HG02610 (cell line): Measurements from ENCODE around the gene SLC46A2.

Source experiments
- ATAC-seq: cut with Tn5 transposase; IDR thresholded peaks from one replicate; pipeline ENCODE4 v1.9.1; 2021; ENCODE audit warnings: mild to moderate bottlenecking, moderate library complexity; ENCODE audit not compliant: unreplicated experiment

Gene SLC46A2

DNA sequence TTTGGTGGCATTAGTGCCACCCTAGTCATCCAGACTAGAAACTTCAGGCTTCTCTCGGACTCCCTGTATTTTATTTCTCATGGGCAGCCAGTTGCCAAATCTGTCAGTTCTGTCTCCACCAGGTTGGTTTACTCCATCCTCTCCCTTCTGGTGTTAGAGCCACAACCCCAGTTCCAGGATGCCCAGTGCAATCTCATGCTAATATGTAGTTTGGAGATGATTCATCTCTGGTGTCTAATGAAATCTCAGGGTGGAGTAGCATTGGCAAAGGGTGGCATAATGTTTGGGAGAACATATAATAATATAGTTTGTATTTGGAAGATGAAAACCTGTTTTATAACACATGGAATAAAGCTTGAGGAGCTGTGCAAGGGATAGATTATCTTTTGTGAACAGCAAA lies 30.2 kb downstream of the SLC46A2 start:
- ATAC-seq, result no peak

DNA sequence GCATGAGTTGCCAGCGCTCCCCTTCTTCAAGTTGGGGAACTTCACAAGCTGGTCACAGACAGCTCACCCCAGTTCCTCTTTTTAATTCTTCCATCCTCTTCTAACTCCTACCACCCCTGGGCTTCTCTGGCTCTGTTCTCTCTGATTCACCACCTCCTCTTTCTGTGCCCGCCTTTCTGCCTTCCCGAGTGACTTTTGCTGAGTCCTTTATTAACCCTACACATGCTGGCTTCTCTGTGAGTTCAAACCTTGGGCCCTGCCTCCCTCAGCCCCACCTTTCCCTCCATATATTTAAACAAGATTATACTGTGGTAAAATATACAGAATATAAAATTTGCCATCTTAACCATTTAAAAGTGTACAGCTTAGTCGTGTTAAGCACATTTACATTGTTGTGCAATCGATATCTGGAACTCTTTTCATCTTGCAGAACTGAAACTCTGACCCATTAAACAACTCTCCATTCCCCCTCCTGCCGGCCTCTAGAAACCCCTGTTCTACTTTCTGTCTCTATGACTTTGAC lies 32.0 kb downstream of the SLC46A2 start:
- peak; percentile 76 for ATAC-seq

DNA sequence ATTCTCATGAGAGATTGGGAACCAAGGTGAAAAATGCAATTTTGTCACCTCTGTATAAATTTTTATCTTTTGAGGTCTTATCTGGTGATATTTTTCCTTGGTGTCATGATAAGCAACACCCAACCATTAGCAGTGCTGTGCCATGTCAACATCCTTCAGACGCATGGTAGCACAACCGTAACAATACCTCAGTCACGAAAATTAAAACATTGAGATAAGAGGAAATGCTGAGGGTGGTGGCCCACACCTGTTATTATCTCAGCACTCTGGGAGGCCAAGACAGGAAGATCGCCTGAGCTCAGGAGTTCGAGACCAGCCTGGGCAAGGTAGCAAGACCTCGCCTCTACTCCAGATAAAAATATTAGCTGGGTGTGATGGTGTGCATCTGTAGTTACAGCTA lies 32.7 kb downstream of the SLC46A2 start:
- no peak for ATAC-seq

DNA sequence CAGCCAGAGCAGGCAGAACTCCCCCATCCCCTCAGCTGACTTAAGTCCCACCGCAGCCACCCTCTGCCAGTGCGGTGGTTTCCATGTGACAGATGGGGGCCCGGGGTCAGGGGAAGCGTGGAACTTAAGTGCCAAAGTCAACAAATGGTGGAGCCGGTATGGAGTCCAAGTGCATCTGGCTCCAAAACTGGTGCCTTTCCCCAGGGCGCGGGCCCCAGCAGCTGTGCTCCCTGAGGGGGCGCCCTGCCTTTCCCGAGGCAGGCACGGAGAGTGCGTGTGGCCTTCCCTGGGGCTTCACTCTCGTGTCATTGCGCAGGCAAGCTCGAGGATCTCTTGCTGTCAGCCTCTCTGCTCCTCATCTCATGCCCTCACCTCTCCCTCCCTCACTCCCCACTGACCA lies 33.8 kb downstream of the SLC46A2 start:
- ATAC-seq, result no peak

DNA sequence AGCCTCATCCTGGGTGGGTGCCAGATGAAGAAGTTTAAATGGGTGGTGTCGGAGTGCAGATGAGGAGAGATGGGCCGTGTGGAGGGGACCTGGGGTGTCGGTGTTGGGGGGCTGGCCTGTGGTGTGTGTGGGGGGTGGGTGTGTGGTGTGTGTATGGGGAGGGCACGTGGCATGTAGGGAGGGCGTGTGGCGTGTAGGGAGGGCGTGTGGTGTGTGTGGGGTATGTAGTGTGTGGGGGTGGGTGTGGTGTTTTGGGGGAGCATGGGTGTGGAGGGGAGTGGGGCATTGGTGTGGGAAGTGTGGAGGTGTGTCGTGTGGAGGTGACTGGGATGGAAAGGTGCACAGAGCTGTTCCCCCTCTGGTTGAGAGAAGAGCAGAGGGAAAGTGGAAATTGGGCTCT lies 34.5 kb downstream of the SLC46A2 start:
- ATAC-seq, result no peak

DNA sequence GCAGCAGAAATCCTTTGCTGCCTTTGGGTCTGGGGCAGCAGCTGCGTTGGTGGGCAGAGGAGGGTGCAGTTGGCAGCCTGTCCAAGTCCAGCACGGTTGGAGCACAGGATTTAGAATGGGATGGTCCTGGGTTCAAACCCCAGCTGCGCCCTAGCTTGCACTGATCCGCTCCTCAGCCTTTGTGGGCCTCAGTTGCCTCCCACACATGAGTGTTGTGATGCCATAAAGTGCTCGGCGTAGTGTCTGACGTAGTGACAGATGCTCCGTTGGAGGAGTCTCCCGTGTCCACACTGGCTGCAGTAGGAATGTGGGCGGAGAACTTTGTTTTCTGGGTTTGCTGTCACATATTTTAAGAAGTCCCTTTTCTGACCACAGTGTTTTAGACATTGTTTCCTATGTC lies 36.0 kb downstream of the SLC46A2 start:
- no peak for ATAC-seq

DNA sequence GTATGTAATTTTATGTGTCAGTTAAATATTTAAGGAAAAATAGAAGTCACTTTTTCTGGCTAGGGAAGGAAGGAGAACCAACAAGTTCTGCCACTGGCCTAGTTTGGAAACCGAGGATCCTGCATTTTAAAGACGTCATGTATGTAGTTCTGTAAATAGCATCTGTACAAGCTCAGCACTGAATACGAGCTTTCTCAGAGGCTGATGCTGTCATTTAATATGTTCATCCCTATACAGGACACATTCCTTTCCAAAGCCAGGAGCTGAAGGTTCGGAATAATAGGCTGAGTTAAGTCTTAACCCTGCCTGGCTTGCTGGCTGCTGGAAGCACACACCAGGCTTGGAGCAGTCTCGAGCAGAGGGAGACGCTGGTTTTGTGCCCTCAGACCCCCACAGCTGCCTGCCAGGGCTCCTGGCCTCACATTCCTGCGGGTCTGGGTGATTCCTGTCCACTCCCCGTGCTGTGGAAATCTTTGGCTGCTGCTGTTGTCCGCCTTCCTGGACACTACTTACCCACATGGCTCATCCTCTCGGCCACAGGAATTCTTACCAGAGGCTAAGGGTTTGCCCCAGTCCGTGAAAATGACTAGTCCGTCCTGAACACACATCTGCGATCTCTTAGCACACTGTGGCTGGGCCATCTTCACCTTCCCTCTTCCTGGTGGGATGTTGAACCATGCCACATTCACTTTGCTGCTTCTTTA lies 36.6 kb downstream of the SLC46A2 start:
- ATAC-seq, result no peak

DNA sequence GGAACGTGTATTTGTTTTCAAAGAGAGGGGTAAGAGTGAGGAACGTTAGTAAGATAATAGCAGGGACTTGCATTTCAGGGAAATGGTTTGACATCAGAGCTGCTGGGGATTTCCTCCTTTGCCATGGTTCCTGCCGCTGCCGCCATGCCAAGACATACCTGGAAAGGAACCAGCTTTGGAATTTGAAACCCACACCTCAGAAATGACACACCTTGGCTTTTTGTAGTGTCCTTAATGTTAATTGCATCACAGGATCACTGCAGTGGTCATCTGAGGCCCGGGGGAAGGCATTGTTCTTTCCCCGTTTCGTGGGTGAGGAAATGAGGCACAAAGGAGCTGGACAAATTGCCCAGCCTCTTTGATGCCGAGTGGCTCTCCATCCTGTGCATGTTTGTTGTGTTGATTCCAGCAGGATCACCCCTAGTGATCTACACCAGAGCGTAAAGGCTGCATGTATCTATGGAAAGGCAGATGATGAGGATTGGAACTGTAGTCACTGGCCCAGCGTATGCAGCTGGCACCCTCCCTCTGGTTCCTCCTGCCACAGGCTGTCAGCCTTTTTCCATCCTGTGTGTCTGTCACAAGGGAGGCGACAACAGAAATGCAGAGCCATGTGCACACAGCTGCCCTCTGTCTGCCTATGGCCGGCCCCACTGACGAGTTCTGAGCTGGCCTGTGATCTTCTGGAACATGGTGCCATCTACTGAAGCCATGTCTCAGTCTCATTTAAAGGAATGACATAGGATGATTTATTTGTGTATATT lies 37.8 kb downstream of the SLC46A2 start:
- no peak for ATAC-seq

DNA sequence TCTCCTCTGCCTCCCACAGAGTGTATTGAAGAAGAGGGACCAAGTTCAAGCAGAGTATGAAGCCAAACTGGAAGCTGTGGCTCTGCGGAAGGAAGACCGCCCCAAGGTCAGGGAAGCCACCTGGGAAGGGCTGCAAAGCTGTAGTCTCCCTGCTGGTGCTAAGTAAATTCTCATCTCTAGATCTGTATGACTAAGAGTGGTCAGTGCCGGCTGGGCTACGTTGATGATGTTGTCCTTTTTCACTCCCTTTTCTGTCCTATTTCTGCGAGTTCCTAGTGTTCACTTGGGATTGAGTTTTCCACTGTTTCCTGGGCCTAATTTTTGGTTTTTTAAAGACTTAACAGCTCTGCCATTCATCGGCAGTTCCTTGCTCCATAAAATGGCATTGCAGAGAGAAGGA lies 39.8 kb downstream of the SLC46A2 start:
- ATAC-seq, result no peak

DNA sequence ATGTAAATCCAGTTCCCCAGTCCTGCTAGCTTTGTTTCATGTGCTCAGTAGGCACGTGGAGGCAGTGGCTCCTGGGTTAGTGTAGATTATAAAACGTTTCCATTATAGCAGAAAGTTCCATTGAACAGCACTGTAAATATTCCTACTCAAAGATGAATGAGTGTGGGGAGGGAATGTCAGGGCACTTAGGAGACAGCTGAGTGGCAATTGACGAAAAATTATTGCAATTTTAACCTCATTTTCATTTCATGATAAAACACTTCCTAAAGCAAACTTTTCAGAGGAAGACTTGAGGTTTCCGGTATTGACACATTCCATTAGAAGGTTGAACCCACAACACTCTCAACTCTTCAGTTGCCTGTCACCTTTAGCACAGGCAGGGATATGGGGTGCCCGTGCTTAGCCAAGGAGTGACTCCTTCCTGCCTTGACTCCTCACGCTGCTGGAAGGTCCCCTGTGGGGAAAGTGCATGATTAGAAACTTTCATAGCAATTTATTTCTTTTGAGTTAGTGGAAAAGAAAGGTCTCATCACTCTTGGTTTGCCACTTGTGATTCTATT lies 41.2 kb downstream of the SLC46A2 start:
- no peak for ATAC-seq

DNA sequence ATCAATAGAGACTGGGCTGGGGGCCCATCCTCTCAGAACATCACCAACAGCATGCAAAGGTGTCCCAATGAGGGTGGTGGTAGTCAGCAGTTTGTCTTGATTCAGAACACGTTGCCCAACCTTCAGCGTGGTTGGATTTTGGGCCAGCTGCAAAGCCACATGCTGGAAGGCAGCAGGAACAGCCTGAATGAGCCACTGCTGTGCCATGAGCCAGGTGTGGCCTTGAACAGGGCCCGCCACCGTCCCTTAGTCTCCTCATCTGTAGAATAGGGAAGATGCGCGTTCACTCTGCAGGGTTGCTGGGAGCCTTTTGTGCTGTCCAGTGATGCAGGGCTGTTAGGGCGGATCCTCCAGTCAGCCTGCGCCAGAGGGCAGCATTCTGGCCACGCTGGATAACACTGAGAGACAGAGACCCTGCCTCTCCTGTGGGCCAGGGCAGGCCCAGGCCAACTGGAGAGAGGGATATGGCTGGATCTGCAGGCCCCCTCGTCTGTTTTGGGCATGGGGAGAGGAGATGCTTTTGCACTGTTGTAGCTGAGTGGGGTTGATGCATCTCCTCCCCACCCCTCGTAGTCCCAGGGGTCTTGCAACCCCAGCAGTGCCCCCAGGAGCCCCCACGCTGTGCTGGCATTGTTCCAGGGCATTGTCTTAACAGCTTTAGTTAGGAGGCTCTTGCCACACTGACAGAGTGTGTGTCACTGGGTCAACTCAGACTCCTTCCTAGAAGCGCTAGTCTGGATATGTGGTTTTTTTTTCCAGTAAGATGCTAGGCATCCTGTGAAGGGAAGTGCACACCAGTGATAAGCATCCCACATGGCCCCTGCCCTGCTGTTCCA lies 42.1 kb downstream of the SLC46A2 start:
- no peak for ATAC-seq

DNA sequence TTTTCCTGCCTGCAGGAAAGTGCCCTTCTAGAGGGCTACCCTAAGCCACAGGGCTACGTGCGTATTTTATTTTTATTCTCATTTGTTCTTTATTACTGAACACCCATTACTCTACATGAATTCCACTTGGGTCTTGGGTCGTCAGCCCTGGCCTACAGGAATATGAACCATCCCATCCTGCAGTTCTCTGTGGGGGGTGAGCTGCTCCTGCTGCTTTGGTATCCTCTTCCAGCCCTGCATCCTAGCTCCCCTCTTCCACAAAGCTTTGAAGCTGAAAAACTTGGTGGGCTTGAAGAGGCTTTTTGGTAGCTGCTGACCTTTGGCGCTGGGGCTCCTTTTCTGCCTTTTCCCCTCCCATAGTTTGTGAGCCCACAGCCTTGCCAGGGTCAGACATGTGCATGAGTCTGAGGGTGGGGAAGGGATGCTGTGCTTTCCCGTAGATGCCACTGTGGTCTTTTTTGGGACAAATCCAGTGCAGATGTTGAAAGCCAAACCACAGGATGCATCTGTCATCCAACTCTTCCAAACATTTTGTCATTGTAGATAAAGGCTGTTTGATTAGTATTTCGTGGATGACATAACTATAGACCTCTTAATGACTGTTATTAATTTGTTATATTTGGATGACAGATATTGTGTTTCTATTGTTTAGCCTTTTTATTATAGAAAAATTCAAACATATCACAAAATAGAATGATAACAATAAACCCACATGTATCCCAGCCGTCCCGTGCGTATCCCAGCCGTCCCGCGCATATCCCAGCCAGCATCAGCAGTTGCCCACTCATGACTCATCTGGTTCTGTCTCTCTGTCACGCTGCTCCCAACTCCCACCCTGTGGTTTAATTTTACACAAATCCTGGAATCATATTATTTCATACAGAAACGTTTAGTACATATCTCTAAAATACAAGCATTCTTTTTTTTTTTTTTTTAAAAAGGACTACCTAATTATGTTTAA lies 43.9 kb downstream of the SLC46A2 start:
- ATAC-seq, result no peak

DNA sequence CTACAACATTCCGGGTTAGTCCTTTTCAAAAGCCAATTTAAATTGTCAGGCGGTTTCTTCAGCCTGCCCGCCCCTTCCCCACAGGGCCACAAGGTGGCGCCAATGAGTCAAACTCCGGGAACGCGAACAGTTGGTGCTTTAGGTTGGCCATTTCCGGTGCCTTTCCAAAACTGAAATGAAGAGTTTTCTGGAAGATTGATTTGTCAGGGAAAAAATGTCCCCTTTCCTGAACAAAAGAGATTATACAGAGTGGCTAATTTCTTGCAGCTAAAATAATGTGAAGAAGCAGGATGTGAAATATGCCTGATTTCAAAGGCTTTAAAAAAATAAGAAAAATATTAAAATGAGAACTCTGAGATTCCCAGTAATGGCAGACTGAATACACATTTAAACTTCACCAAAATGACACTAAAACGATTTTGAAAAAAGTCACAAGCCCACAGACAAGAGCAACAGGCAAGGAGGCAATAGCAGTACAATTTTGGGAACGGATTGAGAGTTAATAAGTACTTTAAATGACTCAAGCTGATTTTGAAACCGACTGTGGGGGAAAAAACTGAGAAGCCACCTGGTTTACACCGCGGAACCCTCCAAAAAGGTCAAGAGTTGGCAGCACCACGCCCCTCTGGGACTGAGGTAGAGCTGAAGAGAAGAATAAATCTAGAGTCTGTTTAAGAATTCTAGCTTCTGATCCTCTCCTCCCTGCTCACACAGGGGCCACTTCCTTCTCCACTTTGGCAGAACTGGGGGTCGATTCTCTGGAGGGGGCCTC lies 45.7 kb downstream of the SLC46A2 start:
- ATAC-seq, result peak; percentile 68

DNA sequence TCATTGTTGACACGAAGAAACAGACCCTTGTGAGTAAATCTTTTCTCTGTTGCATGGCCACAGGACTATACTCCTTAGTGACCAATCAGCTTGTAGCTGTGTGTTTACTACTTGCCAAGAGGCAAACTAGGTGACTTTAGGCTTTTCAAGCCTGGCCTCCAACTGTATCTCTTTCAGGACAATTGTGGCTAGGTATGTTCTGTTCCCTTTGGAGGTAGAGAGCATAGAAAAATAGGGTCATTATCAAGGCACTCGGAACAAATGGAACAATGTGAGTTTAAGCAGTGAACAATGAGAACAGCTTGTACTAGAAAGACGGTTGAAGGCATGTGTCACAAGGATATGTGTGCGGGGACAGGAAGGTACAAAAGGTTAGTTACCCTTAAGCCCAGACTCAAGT lies 48.1 kb downstream of the SLC46A2 start:
- ATAC-seq, result no peak

DNA sequence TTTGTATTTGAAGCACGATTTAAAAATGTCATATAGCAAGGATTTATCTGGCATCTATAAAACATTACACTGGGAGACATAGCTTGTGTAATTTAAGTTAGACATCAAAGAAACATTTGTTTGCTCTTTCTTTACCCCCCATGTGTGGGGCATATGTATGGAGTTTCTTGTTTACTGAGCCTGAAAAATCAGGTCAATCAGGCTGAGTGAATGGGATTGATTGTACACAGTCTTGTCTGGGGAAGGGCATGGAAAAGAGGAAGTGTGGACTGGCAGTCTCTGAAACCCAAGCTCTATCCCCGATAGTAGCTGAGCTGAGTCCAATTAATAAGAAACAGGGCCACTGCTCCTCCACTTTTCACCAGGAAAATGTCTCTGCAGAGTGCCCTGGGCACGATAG lies 49.4 kb downstream of the SLC46A2 start:
- no peak for ATAC-seq

DNA sequence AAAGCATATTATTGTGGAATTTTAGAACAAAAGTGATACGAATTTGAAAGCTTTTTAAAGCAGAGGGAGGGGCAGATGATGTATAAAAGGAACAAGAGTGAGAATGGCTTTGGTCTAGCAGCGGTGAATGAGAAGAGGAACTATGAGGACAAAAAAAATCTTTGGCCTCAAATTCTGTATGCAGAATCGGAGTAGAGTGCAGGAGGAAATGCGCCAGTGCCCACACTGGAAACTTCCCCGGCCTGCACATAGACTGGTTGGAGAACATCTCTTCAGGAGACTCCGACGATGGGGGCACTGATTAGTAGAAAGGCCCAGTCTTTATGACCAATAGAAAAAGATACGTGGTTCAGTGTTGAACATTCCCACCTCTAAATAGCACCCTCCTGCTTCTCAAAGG lies 51.3 kb downstream of the SLC46A2 start:
- ATAC-seq, result no peak

DNA sequence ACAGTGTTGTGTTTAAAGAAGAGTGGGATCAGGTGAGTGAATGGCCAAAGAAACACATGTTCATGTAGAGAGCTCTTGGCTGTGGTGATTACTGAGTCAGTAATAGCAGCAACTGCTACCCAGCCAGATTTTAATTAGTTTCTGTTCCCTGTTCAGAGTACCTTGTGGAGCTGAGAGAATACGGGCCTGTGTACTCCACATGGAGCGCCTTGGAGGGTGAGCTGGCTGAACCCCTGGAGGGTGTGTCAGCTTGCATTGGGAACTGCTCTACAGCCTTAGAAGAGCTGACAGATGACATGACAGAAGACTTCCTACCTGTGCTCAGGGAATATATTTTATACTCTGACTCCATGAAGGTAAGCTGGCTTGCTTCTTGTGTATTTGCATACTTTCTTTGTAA lies 52.3 kb downstream of the SLC46A2 start:
- ATAC-seq, result no peak

DNA sequence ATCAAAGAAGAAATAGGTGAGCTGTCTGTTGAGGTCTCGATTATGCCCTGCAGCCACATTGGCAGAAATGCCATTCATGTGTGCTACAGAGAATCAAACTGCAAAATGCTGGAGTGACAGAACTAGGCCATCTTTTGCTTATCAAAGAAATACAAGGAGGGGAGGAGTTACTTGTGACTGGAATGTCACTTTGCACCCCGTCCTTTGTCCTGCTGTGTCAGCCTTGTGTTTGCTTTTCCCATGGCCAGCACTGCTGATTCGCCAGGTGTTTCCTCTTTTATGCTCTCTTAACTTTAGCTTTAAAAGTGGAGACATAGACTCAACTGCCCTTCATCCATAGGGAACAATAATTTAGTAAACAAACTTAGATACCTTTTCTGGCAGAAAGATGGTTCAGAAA lies 54.3 kb downstream of the SLC46A2 start:
- ATAC-seq, result no peak

DNA sequence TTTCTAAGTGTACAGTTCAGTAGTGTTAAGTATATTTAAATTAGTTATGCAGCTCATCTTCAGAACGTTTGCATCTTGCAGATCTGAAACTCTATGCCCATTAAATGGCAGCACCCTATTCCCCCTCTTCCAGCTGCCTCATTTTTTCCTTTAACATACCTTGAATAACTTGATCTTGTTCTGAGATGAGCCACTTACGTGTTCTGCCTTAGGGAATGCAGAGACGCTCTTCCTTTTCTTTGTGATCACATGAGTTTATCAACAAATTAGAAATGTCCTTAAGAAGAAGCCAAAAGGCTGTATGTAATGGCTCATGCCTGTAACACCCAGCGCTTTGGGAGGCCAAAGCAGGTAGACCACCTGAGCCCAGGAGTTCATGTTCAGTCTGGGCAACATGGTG lies 57.6 kb downstream of the SLC46A2 start:
- ATAC-seq, result no peak
